ENCODE data around the gene LOXL1. TPM values are rescaled to one million over a fixed set of nuclear protein-coding genes. Genes with fewer than 3 reads are reported as not detected.

Gene LOXL1
- total RNA-seq, 5 donors from 2014 or later (not counting 1 experiment from before 2014, with no cell fraction given) = 1.4 to 4.8 (median 1.6) TPM

DNA sequence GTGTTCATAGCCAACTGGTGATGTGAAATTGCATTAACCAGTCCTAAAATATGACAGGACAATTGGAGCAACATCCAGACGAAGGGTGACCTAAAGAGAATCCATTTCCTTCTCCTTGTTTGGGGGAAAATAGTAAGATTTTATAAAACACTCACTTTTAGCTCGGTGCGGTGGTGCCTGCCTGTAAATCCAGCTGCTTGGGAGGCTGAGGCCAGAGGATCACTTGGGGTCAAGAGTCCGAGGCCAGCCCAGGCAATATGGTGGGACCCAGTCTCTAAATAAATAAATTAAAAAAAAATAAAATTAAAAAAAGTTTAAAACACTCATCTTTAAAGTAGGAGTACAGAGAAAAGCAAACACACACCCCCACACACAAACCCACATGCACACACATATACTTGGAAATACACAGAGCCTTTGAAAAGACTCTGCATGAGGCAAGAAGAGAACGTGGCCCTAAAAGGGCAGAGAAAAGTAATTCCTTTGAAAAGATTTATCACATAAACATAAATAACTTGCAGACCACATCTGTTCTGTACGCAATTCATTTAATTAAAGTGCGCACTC is 14.1 kb upstream of the LOXL1 start:
- Mint-ChIP-seq H3K4me1 (peaks cover 8 to 13% (median 12%) of the 10 kb centered on the region in 3 donors), H3K27ac (no peak overlapping the region), H3K4me3 (no peak overlapping the region), H3K9me3 (peaks cover 0 to 4% (median 0%) of the 10 kb centered on the region in 3 donors), H3K27me3 (no peaks in the 10 kb centered on the region), H3K36me3 (peaks cover 27% of the 10 kb centered on the region)
- WGBS (ENCODE audit: insufficient coverage) = no CpG with 5 or more reads among the region's 7 CpGs
- peaks cover 3 to 10% of the 10 kb centered on the region in 2 donors for H3K36me3 ChIP-seq (ENCODE audit: control insufficient read depth in 2 of 2, extremely low read depth in 1 of 2, insufficient read depth in 1 of 2, low read length in 1 of 2)
- ATAC-seq (replicated peaks in 1 of 4) = no peak
- H3K4me3 ChIP-seq (ENCODE audit: control insufficient read depth in 1 of 2, extremely low read depth in 1 of 2, low read length in 1 of 2) = no peak overlapping the region
- H3K9me3 ChIP-seq = no peaks in the 10 kb centered on the region
- DNase-seq = no peak
- CTCF ChIA-PET = interaction anchor here (0.6 to 1.3 kb wide), 2 partner anchors 38 to 67 kb away, joined by 3 to 9 read pairs; no protein-coding TSS in a partner anchor
- POLR2A ChIA-PET = no interaction called here
- H3K4me1 ChIP-seq (ENCODE audit: control insufficient read depth in 1 of 2, extremely low read depth in 1 of 2, insufficient read depth in 2 of 2, low read length in 2 of 2) = peaks cover 0 to 7% of the 10 kb centered on the region in 2 experiments
- H3K27ac ChIP-seq (ENCODE audit: low read length) = no peak overlapping the region
- H3K27me3 ChIP-seq (replicated peaks in 1 of 2; ENCODE audit: control insufficient read depth in 2 of 2, extremely low read depth in 1 of 2, insufficient read depth in 2 of 2, low read length in 1 of 2) = no peaks in the 10 kb centered on the region

DNA sequence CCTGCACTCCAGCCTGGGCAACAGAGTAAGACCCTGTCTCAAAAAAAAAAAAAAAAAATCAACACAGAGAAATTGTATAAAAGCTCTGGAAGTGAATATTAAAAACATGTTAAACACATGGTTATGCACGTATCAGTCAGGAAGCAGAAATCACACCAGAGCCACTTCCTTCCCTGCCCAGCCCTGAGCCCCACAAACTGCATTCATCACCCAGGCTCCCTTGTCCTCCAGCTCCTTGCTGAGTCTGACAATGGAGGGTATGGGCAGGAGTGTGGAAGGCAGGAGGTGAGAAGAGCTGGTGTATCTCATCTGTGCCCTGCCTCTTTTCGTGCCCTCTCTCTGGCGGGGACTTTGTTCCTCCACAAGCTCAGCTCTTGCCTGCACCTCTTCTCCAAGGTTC is 12.1 kb upstream of the LOXL1 start:
- WGBS (ENCODE audit: insufficient coverage) = 47% methylated on average over 2 of the region's 3 CpGs
- Mint-ChIP-seq H3K27ac (no peak overlapping the region), H3K4me3 (no peak overlapping the region), H3K36me3 (peaks cover 38% of the 10 kb centered on the region), H3K27me3 (no peaks in the 10 kb centered on the region), H3K4me1 (peaks cover 4 to 19% (median 11%) of the 10 kb centered on the region in 3 donors), H3K9me3 (peaks cover 0 to 16% (median 7%) of the 10 kb centered on the region in 3 donors)
- ATAC-seq (replicated peaks in 1 of 4) (peak in 2 of 4 experiments; percentile 43 to 59), DNase-seq (no peak)
- no peak overlapping the region for H3K4me3 ChIP-seq (ENCODE audit: control insufficient read depth in 1 of 2, extremely low read depth in 1 of 2, low read length in 1 of 2)
- no peak overlapping the region for H3K27ac ChIP-seq (ENCODE audit: low read length)
- POLR2A ChIA-PET = interaction anchor here in 1 of 2 donors (0.6 kb wide), 1 partner anchor 26 kb away, joined by 3 read pairs; no protein-coding TSS in a partner anchor
- peaks cover 7 to 10% of the 10 kb centered on the region in 2 donors for H3K36me3 ChIP-seq (ENCODE audit: control insufficient read depth in 2 of 2, extremely low read depth in 1 of 2, insufficient read depth in 1 of 2, low read length in 1 of 2)
- H3K4me1 ChIP-seq (ENCODE audit: control insufficient read depth in 1 of 2, extremely low read depth in 1 of 2, insufficient read depth in 2 of 2, low read length in 2 of 2) = peaks cover 0 to 7% of the 10 kb centered on the region in 2 experiments
- no peaks in the 10 kb centered on the region for H3K27me3 ChIP-seq (replicated peaks in 1 of 2; ENCODE audit: control insufficient read depth in 2 of 2, extremely low read depth in 1 of 2, insufficient read depth in 2 of 2, low read length in 1 of 2)
- CTCF ChIA-PET = interaction anchor here (0.6 to 1.2 kb wide), 4 partner anchors 14 to 52 kb away, joined by 3 to 5 read pairs (median 4); no protein-coding TSS in a partner anchor
- H3K9me3 ChIP-seq = no peaks in the 10 kb centered on the region

DNA sequence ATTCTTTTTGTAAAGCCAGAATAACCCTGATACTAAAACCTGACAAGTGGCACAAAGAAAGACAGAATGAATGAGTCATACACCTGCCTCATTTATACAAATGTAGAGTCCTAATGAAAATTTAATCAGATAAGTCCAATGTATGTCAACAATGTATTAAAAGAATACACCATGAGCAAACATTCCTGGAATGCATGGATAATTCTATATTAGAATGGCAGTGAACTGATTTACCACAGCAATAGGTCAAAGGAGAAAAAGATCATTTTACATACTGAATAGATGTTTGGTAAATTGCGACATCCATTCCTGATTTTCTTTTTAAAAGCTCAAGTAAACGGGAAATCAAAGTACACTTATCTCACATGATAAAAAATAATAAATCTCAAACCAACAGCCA is 11.2 kb upstream of the LOXL1 start:
- POLR2A ChIA-PET = no interaction called here
- ATAC-seq (replicated peaks in 1 of 4) (no peak), DNase-seq (no peak)
- Histone ChIP-seq H3K27ac (ENCODE audit: low read length) (no peak overlapping the region), H3K27me3 (replicated peaks in 1 of 2; ENCODE audit: control insufficient read depth in 2 of 2, extremely low read depth in 1 of 2, insufficient read depth in 2 of 2, low read length in 1 of 2) (no peaks in the 10 kb centered on the region), H3K4me1 (ENCODE audit: control insufficient read depth in 1 of 2, extremely low read depth in 1 of 2, insufficient read depth in 2 of 2, low read length in 2 of 2) (peaks cover 0 to 12% of the 10 kb centered on the region in 2 experiments), H3K36me3 (ENCODE audit: control insufficient read depth in 2 of 2, extremely low read depth in 1 of 2, insufficient read depth in 1 of 2, low read length in 1 of 2) (peaks cover 7 to 10% of the 10 kb centered on the region in 2 donors), H3K4me3 (ENCODE audit: control insufficient read depth in 1 of 2, extremely low read depth in 1 of 2, low read length in 1 of 2) (no peak overlapping the region), H3K9me3 (no peaks in the 10 kb centered on the region)
- no peaks in the 10 kb centered on the region for H3K27me3 Mint-ChIP-seq
- H3K27ac Mint-ChIP-seq = no peak overlapping the region
- peaks cover 6 to 25% (median 15%) of the 10 kb centered on the region in 3 donors for H3K4me1 Mint-ChIP-seq
- no peak overlapping the region for H3K4me3 Mint-ChIP-seq
- peaks cover 0 to 16% (median 7%) of the 10 kb centered on the region in 3 donors for H3K9me3 Mint-ChIP-seq
- peaks cover 42% of the 10 kb centered on the region for H3K36me3 Mint-ChIP-seq
- CTCF ChIA-PET = interaction anchor here (0.6 kb wide), 2 partner anchors 13 to 35 kb away, joined by 4 to 5 read pairs; no protein-coding TSS in a partner anchor
- WGBS (ENCODE audit: insufficient coverage) = 80% methylated on average over 1 of the region's 2 CpGs

DNA sequence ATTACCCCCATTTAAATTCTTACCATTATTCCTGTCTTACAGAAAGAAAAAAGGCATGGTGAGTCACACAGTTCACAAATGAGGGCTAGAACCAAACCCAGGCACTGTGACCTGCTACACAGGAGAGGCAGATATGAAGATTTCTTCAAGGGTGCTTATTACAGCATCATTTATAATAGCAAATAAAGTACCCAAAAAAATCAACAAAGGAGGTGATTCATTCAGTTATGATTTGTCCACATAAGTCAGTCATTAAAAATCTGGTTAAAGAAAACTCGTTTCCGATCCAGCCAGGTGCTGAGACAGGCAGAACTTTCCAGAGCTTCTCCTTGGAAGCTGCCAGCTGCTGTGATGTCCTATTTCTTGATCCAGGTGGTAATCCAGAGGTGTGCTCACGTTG is 7.5 kb upstream of the LOXL1 start:
- ChIA-PET CTCF (interaction anchor here (0.6 to 0.9 kb wide), 2 partner anchors 8 to 9 kb away, joined by 3 read pairs; no protein-coding TSS in a partner anchor), POLR2A (no interaction called here)
- Mint-ChIP-seq H3K36me3 (peaks cover 40% of the 10 kb centered on the region), H3K4me3 (no peak overlapping the region), H3K27ac (no peak overlapping the region), H3K4me1 (peaks cover 20 to 50% (median 33%) of the 10 kb centered on the region in 3 donors), H3K9me3 (peaks cover 0 to 16% (median 7%) of the 10 kb centered on the region in 3 donors), H3K27me3 (no peaks in the 10 kb centered on the region)
- Histone ChIP-seq H3K9me3 (no peaks in the 10 kb centered on the region), H3K4me1 (ENCODE audit: control insufficient read depth in 1 of 2, extremely low read depth in 1 of 2, insufficient read depth in 2 of 2, low read length in 2 of 2) (peaks cover 0 to 44% of the 10 kb centered on the region in 2 experiments), H3K27ac (ENCODE audit: low read length) (no peak overlapping the region), H3K27me3 (replicated peaks in 1 of 2; ENCODE audit: control insufficient read depth in 2 of 2, extremely low read depth in 1 of 2, insufficient read depth in 2 of 2, low read length in 1 of 2) (no peaks in the 10 kb centered on the region), H3K4me3 (ENCODE audit: control insufficient read depth in 1 of 2, extremely low read depth in 1 of 2, low read length in 1 of 2) (no peak overlapping the region), H3K36me3 (ENCODE audit: control insufficient read depth in 2 of 2, extremely low read depth in 1 of 2, insufficient read depth in 1 of 2, low read length in 1 of 2) (peaks cover 7 to 16% of the 10 kb centered on the region in 2 donors)
- DNase-seq (no peak), ATAC-seq (replicated peaks in 1 of 4) (no peak)
- WGBS (ENCODE audit: insufficient coverage) = 100% methylated on average over 2 of the region's 3 CpGs

DNA sequence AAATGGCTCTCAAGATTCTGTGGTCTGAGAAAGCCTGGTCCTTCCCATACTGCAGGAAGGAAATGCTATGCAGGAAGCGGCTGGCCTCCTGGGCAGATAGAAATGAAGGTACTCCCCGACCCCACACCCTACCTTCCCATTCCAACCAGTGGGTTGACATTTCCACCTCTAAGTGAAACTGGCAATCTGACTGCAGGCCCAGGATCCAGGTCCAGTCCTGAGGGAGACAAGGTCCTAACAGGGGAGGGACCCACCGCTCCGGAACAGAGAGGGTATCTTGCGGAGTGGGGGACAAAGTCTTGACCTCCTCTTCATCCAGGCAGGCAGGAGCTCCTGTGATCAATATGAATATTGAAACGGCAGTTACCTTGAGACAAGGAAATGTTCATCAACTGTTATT is 6.6 kb upstream of the LOXL1 start:
- no peaks in the 10 kb centered on the region for H3K27me3 ChIP-seq (replicated peaks in 1 of 2; ENCODE audit: control insufficient read depth in 2 of 2, extremely low read depth in 1 of 2, insufficient read depth in 2 of 2, low read length in 1 of 2)
- CTCF ChIA-PET = interaction anchor here in 1 of 2 donors (0.9 kb wide), 1 partner anchor 8 kb away, joined by 3 read pairs; no protein-coding TSS in a partner anchor
- peaks cover 7 to 16% of the 10 kb centered on the region in 2 donors for H3K36me3 ChIP-seq (ENCODE audit: control insufficient read depth in 2 of 2, extremely low read depth in 1 of 2, insufficient read depth in 1 of 2, low read length in 1 of 2)
- ATAC-seq (replicated peaks in 1 of 4) (no peak), DNase-seq (no peak)
- POLR2A ChIA-PET = no interaction called here
- peak overlapping the region; percentile 19 to 85 for H3K27ac Mint-ChIP-seq
- no peak overlapping the region for H3K4me3 ChIP-seq (ENCODE audit: control insufficient read depth in 1 of 2, extremely low read depth in 1 of 2, low read length in 1 of 2)
- H3K4me1 Mint-ChIP-seq = peaks cover 25 to 53% (median 36%) of the 10 kb centered on the region in 3 donors
- no peak overlapping the region for H3K4me3 Mint-ChIP-seq
- peaks cover 0 to 47% of the 10 kb centered on the region in 2 experiments for H3K4me1 ChIP-seq (ENCODE audit: control insufficient read depth in 1 of 2, extremely low read depth in 1 of 2, insufficient read depth in 2 of 2, low read length in 2 of 2)
- H3K36me3 Mint-ChIP-seq = peaks cover 40% of the 10 kb centered on the region
- no peaks in the 10 kb centered on the region for H3K9me3 ChIP-seq
- H3K27me3 Mint-ChIP-seq = no peaks in the 10 kb centered on the region
- 88% methylated on average over 3 of the region's 6 CpGs for WGBS (ENCODE audit: insufficient coverage)
- peak overlapping the region; percentile 83 for H3K27ac ChIP-seq (ENCODE audit: low read length)
- peaks cover 0 to 16% (median 7%) of the 10 kb centered on the region in 3 donors for H3K9me3 Mint-ChIP-seq

DNA sequence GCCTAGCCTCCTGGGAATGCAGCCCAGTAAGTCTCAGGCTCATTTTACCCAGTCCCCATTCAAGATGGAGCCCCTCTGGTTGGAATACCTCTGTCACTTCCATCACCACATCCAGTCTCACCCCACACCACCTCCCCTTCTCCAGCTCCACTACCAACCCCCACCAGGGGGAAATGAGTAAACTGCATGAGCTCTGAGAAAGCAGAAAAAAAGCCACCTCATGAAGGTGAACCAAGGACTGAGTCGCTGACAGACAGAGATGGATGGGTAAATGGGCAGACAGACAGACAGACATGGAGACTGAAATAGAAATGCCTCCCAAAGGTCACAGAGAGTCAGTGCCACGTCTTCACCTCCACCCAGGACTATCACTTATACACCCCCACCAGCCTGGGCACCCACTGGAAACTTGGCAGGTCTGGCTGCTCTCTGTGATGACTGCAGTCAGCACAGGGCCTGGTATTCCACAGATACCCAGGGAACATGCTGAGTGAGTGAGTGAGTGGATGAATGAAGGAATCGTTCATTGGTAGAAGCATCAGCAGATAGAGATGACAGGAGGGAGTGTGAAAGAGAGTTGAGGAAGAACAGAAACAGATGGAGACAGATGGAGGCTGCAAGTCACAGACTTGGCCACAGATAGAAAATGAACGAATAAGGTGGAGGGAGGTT is 4.9 kb upstream of the LOXL1 start:
- POLR2A ChIA-PET = no interaction called here
- H3K36me3 Mint-ChIP-seq = peaks cover 29% of the 10 kb centered on the region
- H3K27ac ChIP-seq (ENCODE audit: low read length) = peak overlapping the region; percentile 83

More for the DNA sequence above, 4.9 kb upstream of the LOXL1 start:
- Mint-ChIP-seq H3K9me3 (peaks cover 0 to 12% (median 7%) of the 10 kb centered on the region in 3 donors), H3K4me1 (peaks cover 38 to 62% (median 47%) of the 10 kb centered on the region in 3 donors), H3K4me3 (no peak overlapping the region), H3K27ac (peak overlapping the region; percentile 29 to 51), H3K27me3 (no peaks in the 10 kb centered on the region)
- ATAC-seq (replicated peaks in 1 of 4) (no peak), DNase-seq (no peak)
- no peaks in the 10 kb centered on the region for H3K27me3 ChIP-seq (replicated peaks in 1 of 2; ENCODE audit: control insufficient read depth in 2 of 2, extremely low read depth in 1 of 2, insufficient read depth in 2 of 2, low read length in 1 of 2)
- H3K36me3 ChIP-seq (ENCODE audit: control insufficient read depth in 2 of 2, extremely low read depth in 1 of 2, insufficient read depth in 1 of 2, low read length in 1 of 2) = peaks cover 3 to 6% of the 10 kb centered on the region in 2 donors
- H3K4me3 ChIP-seq (ENCODE audit: control insufficient read depth in 1 of 2, extremely low read depth in 1 of 2, low read length in 1 of 2) = no peak overlapping the region
- no peaks in the 10 kb centered on the region for H3K9me3 ChIP-seq
- WGBS (ENCODE audit: insufficient coverage) = 76% methylated on average over 3 of the region's 4 CpGs
- CTCF ChIA-PET = no interaction called here
- peaks cover 0 to 63% of the 10 kb centered on the region in 2 experiments for H3K4me1 ChIP-seq (ENCODE audit: control insufficient read depth in 1 of 2, extremely low read depth in 1 of 2, insufficient read depth in 2 of 2, low read length in 2 of 2)
